ENCODE measurements around the gene TGIF2. TPM values are rescaled to one million over a fixed set of nuclear protein-coding genes. Genes with fewer than 3 reads are reported as not detected.

Gene TGIF2
- total RNA-seq, 4 donors from 2014 or later = 1.4 to 3.9 (median 1.4) TPM

- in situ Hi-C loops (cut with MboI; ENCODE audit: low sequenced_read_pairs in 4 of 4) (loop anchor here in 1 of 4 donors (25.0 kb wide), 1 partner anchor 379 kb away; no protein-coding TSS in a partner anchor), intact Hi-C loops (cut with DNase I; ENCODE audit: low total_unique reads) (loop anchor here (5.0 kb wide), 1 partner anchor 34 kb away; no protein-coding TSS in a partner anchor)
- no peak overlapping the region for H3K27ac ChIP-seq
- H3K4me3 ChIP-seq = no peak overlapping the region
- TF ChIP-seq POLR2A (IDR thresholded peaks at IDR 0.05) = no peak
- no peak for ATAC-seq
- no peaks in the 10 kb centered on the region for H3K27me3 ChIP-seq
- no peak for DNase-seq
- no peaks in the 10 kb centered on the region for H3K36me3 ChIP-seq
- no peaks in the 10 kb centered on the region for H3K4me1 ChIP-seq
- no peaks in the 10 kb centered on the region for H3K9me3 ChIP-seq
These were observed 17.9 kb downstream of the TGIF2 start for GRCh38 chr20:36591281-36591680.

GRCh38 chr20:36591854-36592641 lies 18.7 kb downstream of the TGIF2 start:
- TF ChIP-seq POLR2A (IDR thresholded peaks at IDR 0.05) = no peak
- TF ChIP-seq CTCF (IDR thresholded peaks at IDR 0.05 in 4 of 5, conservative IDR thresholded peaks at IDR 0.05 in 1 of 5) = peak in 4 of 5 experiments; percentile 13 to 47 (median 28)
- no peak overlapping the region for H3K27ac ChIP-seq
- DNase-seq (no peak), ATAC-seq (peak in 1 of 2 donors; percentile 21)
- no peaks in the 10 kb centered on the region for H3K27me3 ChIP-seq
- no peak overlapping the region for H3K4me3 ChIP-seq
- H3K9me3 ChIP-seq = no peaks in the 10 kb centered on the region
- H3K36me3 ChIP-seq = no peaks in the 10 kb centered on the region
- in situ Hi-C loops (cut with MboI; ENCODE audit: low sequenced_read_pairs in 4 of 4) (loop anchor here in 1 of 4 donors (25.0 kb wide), 1 partner anchor 380 kb away; no protein-coding TSS in a partner anchor), intact Hi-C loops (cut with DNase I; ENCODE audit: low total_unique reads) (loop anchor here (5.0 kb wide), 1 partner anchor 35 kb away; no protein-coding TSS in a partner anchor)
- H3K4me1 ChIP-seq = no peaks in the 10 kb centered on the region

GRCh38 chr20:36593347-36593929 lies 20.0 kb downstream of the TGIF2 start:
- H3K27ac ChIP-seq = no peak overlapping the region
- H3K4me3 ChIP-seq = no peak overlapping the region
- TF ChIP-seq CTCF (IDR thresholded peaks at IDR 0.05 in 4 of 5, conservative IDR thresholded peaks at IDR 0.05 in 1 of 5) = no peak
- no peak for TF ChIP-seq POLR2A (IDR thresholded peaks at IDR 0.05)
- no peak for ATAC-seq
- no peaks in the 10 kb centered on the region for H3K27me3 ChIP-seq
- intact Hi-C loops (cut with DNase I; ENCODE audit: low total_unique reads) (loop anchor here (5.0 kb wide), 1 partner anchor 36 kb away; no protein-coding TSS in a partner anchor), in situ Hi-C loops (cut with MboI; ENCODE audit: low sequenced_read_pairs in 4 of 4) (loop anchor here in 1 of 4 donors (25.0 kb wide), 1 partner anchor 381 kb away; no protein-coding TSS in a partner anchor)
- H3K4me1 ChIP-seq = no peaks in the 10 kb centered on the region
- DNase-seq = no peak
- H3K36me3 ChIP-seq = no peaks in the 10 kb centered on the region
- H3K9me3 ChIP-seq = no peaks in the 10 kb centered on the region

GRCh38 chr20:36599912-36600345 lies 26.5 kb downstream of the TGIF2 start:
- no peaks in the 10 kb centered on the region for H3K36me3 ChIP-seq
- intact Hi-C loops (cut with DNase I; ENCODE audit: low total_unique reads) = no loop called here
- no peak overlapping the region for H3K27ac ChIP-seq
- no peaks in the 10 kb centered on the region for H3K27me3 ChIP-seq
- DNase-seq (no peak), ATAC-seq (no peak)
- no peak for TF ChIP-seq CTCF (IDR thresholded peaks at IDR 0.05 in 4 of 5, conservative IDR thresholded peaks at IDR 0.05 in 1 of 5)
- TF ChIP-seq POLR2A (IDR thresholded peaks at IDR 0.05) = no peak
- H3K9me3 ChIP-seq = no peaks in the 10 kb centered on the region
- in situ Hi-C loops (cut with MboI; ENCODE audit: low sequenced_read_pairs in 4 of 4) = loop anchor here (10.0 to 25.0 kb wide), 4 partner anchors 45 to 388 kb away; no protein-coding TSS in a partner anchor
- H3K4me3 ChIP-seq = no peak overlapping the region
- peaks cover 2% of the 10 kb centered on the region in 2 donors for H3K4me1 ChIP-seq

GRCh38 chr20:36601540-36601939 lies 28.1 kb downstream of the TGIF2 start:
- Histone ChIP-seq H3K4me3 (no peak overlapping the region), H3K36me3 (no peaks in the 10 kb centered on the region), H3K9me3 (no peaks in the 10 kb centered on the region), H3K4me1 (peaks cover 6 to 8% of the 10 kb centered on the region in 2 donors), H3K27me3 (no peaks in the 10 kb centered on the region), H3K27ac (no peak overlapping the region)
- ATAC-seq (no peak), DNase-seq (no peak)
- TF ChIP-seq CTCF (IDR thresholded peaks at IDR 0.05 in 4 of 5, conservative IDR thresholded peaks at IDR 0.05 in 1 of 5) (no peak), POLR2A (IDR thresholded peaks at IDR 0.05) (no peak)
- intact Hi-C loops (cut with DNase I; ENCODE audit: low total_unique reads) (no loop called here), in situ Hi-C loops (cut with MboI; ENCODE audit: low sequenced_read_pairs in 4 of 4) (loop anchor here in 3 of 4 donors (10.0 to 25.0 kb wide), 4 partner anchors 47 to 389 kb away; no protein-coding TSS in a partner anchor)
